Vagina (tissue), 2 donors: Measurements from ENCODE around the gene MRGPRF. TPM values are rescaled to one million over a fixed set of nuclear protein-coding genes. Genes with fewer than 3 reads are reported as not detected.

Experiments used
- DNase-seq, 2 donors: peaks; one replicate each; pipeline ENCODE4 v3.0.0-alpha.2; 2017; ENCODE audit errors: extremely low spot score in 2 of 2
- H3K27ac ChIP-seq: fragments of 200-600 bp; sonication (generic); one replicate; pipeline ENCODE4 v1.5.1; 2019
- H3K27me3 ChIP-seq: fragments of 200-600 bp; sonication (generic); one replicate; pipeline ENCODE4 v1.5.1; 2019
- H3K36me3 ChIP-seq, 2 donors: fragments of 200-600 bp; sonication (generic); one replicate each; pipeline ENCODE4 v1.5.1; 2017 to 2019
- H3K4me1 ChIP-seq: fragments of 200-600 bp; sonication (generic); one replicate; pipeline ENCODE4 v1.5.1; 2019
- H3K4me3 ChIP-seq, 2 donors: fragments of 200-600 bp; sonication (generic); 1 replicate in 1 of 2; 2 replicates in 1 of 2; pipeline ENCODE4 v1.5.1; 2016 to 2019
- H3K9me3 ChIP-seq: fragments of 200-600 bp; sonication (generic); one replicate; pipeline ENCODE4 v1.5.1; 2019
- CTCF ChIP-seq, 3 experiments: fragments of 450-650 bp in 2 of 3; fragments of 200-600 bp in 1 of 3; sonication (generic) in 1 of 3; IDR thresholded peaks; one replicate each; pipeline ENCODE4 v1.5.1; 2017 to 2019; ENCODE audit warnings: antibody characterized with exemption in 3 of 3, mild to moderate bottlenecking in 2 of 3, moderate library complexity in 2 of 3
- POLR2A ChIP-seq, 2 donors: fragments of 450-650 bp; IDR thresholded peaks; one replicate each; pipeline ENCODE4 v1.6.1; 2017; ENCODE audit warnings: antibody characterized with exemption in 2 of 2, mild to moderate bottlenecking in 2 of 2, moderate library complexity in 2 of 2
- POLR2AphosphoS5 ChIP-seq, 2 donors: sonication (generic); formaldehyde crosslinking; IDR thresholded peaks; one replicate each; pipeline ENCODE4 v1.9.0; 2017; ENCODE audit warnings: antibody characterized with exemption in 2 of 2, mild to moderate bottlenecking in 2 of 2, low read depth in 1 of 2; ENCODE audit not compliant: insufficient read depth in 1 of 2
- intact Hi-C: fragments of 100-400 bp; cut with DNase I; formaldehyde crosslinking; loops from one replicate; pipeline ENCODE4 v1.15.1; 2023
- total RNA-seq: library from RNA; depleted of rRNA; stranded (reverse); fragments of >200 nt; gene quantifications from one replicate; pipeline ENCODE4 v1.2.3, GENCODE V29; 2016

The MRGPRF gene
- total RNA-seq, 1 donor from 2014 or later = 84.5 TPM

- no peak for DNase-seq
- Histone ChIP-seq H3K27ac (peak overlapping the region; percentile 91), H3K4me1 (peaks cover 23% of the 10 kb centered on the region), H3K36me3 (no peaks in the 10 kb centered on the region), H3K27me3 (no peaks in the 10 kb centered on the region), H3K4me3 (no peak overlapping the region), H3K9me3 (no peaks in the 10 kb centered on the region)
- TF ChIP-seq POLR2AphosphoS5 (IDR thresholded peaks at IDR 0.05; ENCODE audit: insufficient read depth in 1 of 2, low read depth in 1 of 2) = peak in 1 of 2 donors; percentile 58
- no peak for TF ChIP-seq CTCF (IDR thresholded peaks at IDR 0.05)
- no peak for TF ChIP-seq POLR2A (IDR thresholded peaks at IDR 0.05)
- intact Hi-C loops = no loop called here
Observed at GRCh38 chr11:69035946-69036340, 22.9 kb upstream of the MRGPRF start.

- no peak for DNase-seq
- Histone ChIP-seq H3K4me3 (no peak overlapping the region), H3K9me3 (no peaks in the 10 kb centered on the region), H3K4me1 (peaks cover 20% of the 10 kb centered on the region), H3K36me3 (no peaks in the 10 kb centered on the region), H3K27me3 (no peaks in the 10 kb centered on the region), H3K27ac (peak overlapping the region; percentile 91)
- intact Hi-C loops = no loop called here
- TF ChIP-seq CTCF (IDR thresholded peaks at IDR 0.05) (no peak), POLR2A (IDR thresholded peaks at IDR 0.05) (no peak), POLR2AphosphoS5 (IDR thresholded peaks at IDR 0.05; ENCODE audit: insufficient read depth in 1 of 2, low read depth in 1 of 2) (no peak)
Observed at GRCh38 chr11:69035150-69035945, 22.3 kb upstream of the MRGPRF start.

GRCh38 chr11:69034123-69034867 is 21.2 kb upstream of the MRGPRF start:
- H3K27ac ChIP-seq = peak overlapping the region; percentile 91

GRCh38 chr11:69033431-69033830 is 20.4 kb upstream of the MRGPRF start:
- H3K4me1 ChIP-seq = peaks cover 17% of the 10 kb centered on the region
- DNase-seq = no peak
- no peaks in the 10 kb centered on the region for H3K9me3 ChIP-seq
- H3K27me3 ChIP-seq = no peaks in the 10 kb centered on the region
- no peak for TF ChIP-seq CTCF (IDR thresholded peaks at IDR 0.05)
- no peak for TF ChIP-seq POLR2A (IDR thresholded peaks at IDR 0.05)
- no peak for TF ChIP-seq POLR2AphosphoS5 (IDR thresholded peaks at IDR 0.05; ENCODE audit: insufficient read depth in 1 of 2, low read depth in 1 of 2)
- H3K27ac ChIP-seq = peak overlapping the region; percentile 91
- H3K4me3 ChIP-seq = no peak overlapping the region
- H3K36me3 ChIP-seq = no peaks in the 10 kb centered on the region
- intact Hi-C loops = no loop called here

More at GRCh38 chr11:69034123-69034867, 21.2 kb upstream of the MRGPRF start:
- no peaks in the 10 kb centered on the region for H3K9me3 ChIP-seq
- DNase-seq = no peak
- no peaks in the 10 kb centered on the region for H3K27me3 ChIP-seq
- intact Hi-C loops = no loop called here
- no peak overlapping the region for H3K4me3 ChIP-seq
- H3K4me1 ChIP-seq = peaks cover 17% of the 10 kb centered on the region
- H3K36me3 ChIP-seq = no peaks in the 10 kb centered on the region
- TF ChIP-seq CTCF (IDR thresholded peaks at IDR 0.05) = no peak
- no peak for TF ChIP-seq POLR2AphosphoS5 (IDR thresholded peaks at IDR 0.05; ENCODE audit: insufficient read depth in 1 of 2, low read depth in 1 of 2)
- TF ChIP-seq POLR2A (IDR thresholded peaks at IDR 0.05) = no peak
